GM12878 (cell line): ENCODE measurements around the gene ADGRE2. TPM values are rescaled to one million over a fixed set of nuclear protein-coding genes. Genes with fewer than 3 reads are reported as not detected.

ENCODE experiments used
- ATAC-seq: fragments of 200-7000 bp; cut with Tn5 transposase; 3 replicates; pipeline ENCODE4 v1.9.1; 2020; ENCODE audit warnings: mild to moderate bottlenecking, moderate library complexity
- BruUV-seq: library from RNA; stranded (reverse); fragments of 400-500 nt; replicated peaks from 2 replicates; lab custom pipeline; 2021; lab: Mats Ljungman, UMichigan
- CTCF ChIA-PET: fragments of 300-600 bp; sonication (Branson Sonifier 250); formaldehyde crosslinking; extraction: SDS; loops from one replicate; lab custom pipeline; 2021; ENCODE audit warnings: inconsistent platforms; lab: Yijun Ruan, JAX
- POLR2A ChIA-PET: fragments of 350-600 bp; formaldehyde crosslinking; extraction: SDS; loops from one replicate; lab custom pipeline; 2021; ENCODE audit warnings: inconsistent platforms; lab: Charles Lee
- RAD21 ChIA-PET: fragments of 300-600 bp; sonication (Branson Sonifier 250); formaldehyde crosslinking; loops from one replicate; lab custom pipeline; 2023; ENCODE audit warnings: antibody characterized with exemption; ENCODE audit not compliant: unreplicated experiment; lab: Charles Lee
- SMC1A ChIA-PET: fragments of 300-600 bp; sonication (Branson Sonifier 250); formaldehyde crosslinking; loops from one replicate; lab custom pipeline; 2023; ENCODE audit not compliant: unreplicated experiment, uncharacterized antibody; lab: Charles Lee
- DNase-seq: peaks from one replicate; pipeline ENCODE4 v3.0.0-alpha.2; 2011; ENCODE audit warnings: low read depth, low spot score
- FAIRE-seq: peaks from 3 replicates; lab custom pipeline; 2011; peaks lifted over from hg19 to GRCh38; lab: Jason Lieb, UNC
- H2AFZ ChIP-seq: 2 replicates; pipeline ENCODE4 v1.6.0; 2011; ENCODE audit warnings: low read depth, low read length, control low read depth; ENCODE audit not compliant: control insufficient read depth
- H3K27ac ChIP-seq: 2 replicates; pipeline ENCODE4 v1.5.1; 2011; ENCODE audit warnings: control low read depth; ENCODE audit not compliant: control insufficient read depth, insufficient read depth
- H3K27me3 ChIP-seq, 2 experiments: replicated peaks in 1 of 2; 2 replicates each; pipeline versions ENCODE4 v1.6.0 to v1.6.1; 2011; ENCODE audit warnings: low read length in 1 of 2; ENCODE audit not compliant: control insufficient read depth in 2 of 2, insufficient read depth in 2 of 2
- H3K36me3 ChIP-seq, 2 experiments: 2 replicates each; pipeline ENCODE4 v1.5.1; 2011; ENCODE audit warnings: low read length in 1 of 2; ENCODE audit not compliant: control insufficient read depth in 2 of 2, insufficient read depth in 2 of 2
- H3K4me1 ChIP-seq: 2 replicates; pipeline ENCODE4 v1.6.1; 2011; ENCODE audit warnings: mild to moderate bottlenecking, low read length, moderate library complexity, mixed read lengths; ENCODE audit not compliant: control insufficient read depth, insufficient read depth
- H3K4me2 ChIP-seq: 2 replicates; pipeline ENCODE4 v1.6.0; 2011; ENCODE audit warnings: control low read depth; ENCODE audit not compliant: control insufficient read depth, insufficient read depth
- H3K4me3 ChIP-seq: fragments of 200-600 bp; sonication (generic); 2 replicates; pipeline ENCODE4 v1.5.1; 2016
- H3K79me2 ChIP-seq: 2 replicates; pipeline ENCODE4 v1.6.0; 2011; ENCODE audit warnings: low read length; ENCODE audit not compliant: control insufficient read depth, insufficient read depth
- H3K9ac ChIP-seq: 2 replicates; pipeline ENCODE4 v1.8.0; 2011; ENCODE audit warnings: low read length, control low read depth, mixed read lengths; ENCODE audit not compliant: control insufficient read depth, insufficient read depth
- H3K9me3 ChIP-seq: replicated peaks from 3 replicates; pipeline ENCODE4 v1.5.1; 2011; ENCODE audit warnings: mild to moderate bottlenecking, low read length; ENCODE audit not compliant: control insufficient read depth, insufficient read depth
- H4K20me1 ChIP-seq: 2 replicates; pipeline ENCODE4 v1.6.0; 2011; ENCODE audit not compliant: control insufficient read depth, insufficient read depth
- ASH2L ChIP-seq: fragments of 300-600, 200-600 bp; sonication (generic); IDR thresholded peaks from 2 replicates; pipeline ENCODE4 v1.6.1; 2017; ENCODE audit warnings: low read depth, mild to moderate bottlenecking, borderline replicate concordance
- ATF7 ChIP-seq: fragments of 450-650 bp; IDR thresholded peaks from 2 replicates; pipeline ENCODE4 v1.6.1; 2016; ENCODE audit warnings: low read depth, mild to moderate bottlenecking
- BACH1 ChIP-seq: fragments of 450-650 bp; IDR thresholded peaks from 2 replicates; pipeline ENCODE4 v1.6.1; 2017; ENCODE audit warnings: mild to moderate bottlenecking, borderline replicate concordance
- JUND ChIP-seq: IDR thresholded peaks from 2 replicates; pipeline ENCODE4 v1.6.1; 2012; ENCODE audit warnings: low read depth, mild to moderate bottlenecking, low read length, improper control_type of control experiment, moderate library complexity
- NRF1 ChIP-seq: conservative IDR thresholded peaks from 2 replicates; pipeline ENCODE4 v1.6.1; 2011; ENCODE audit warnings: mild to moderate bottlenecking, low read depth, low read length, improper control_type of control experiment
- RB1 ChIP-seq: fragments of 450-650 bp; formaldehyde crosslinking; IDR thresholded peaks from 2 replicates; pipeline ENCODE4 v1.6.1; 2017; ENCODE audit warnings: mild to moderate bottlenecking, borderline replicate concordance
- RELA ChIP-seq: fragments of 450-650 bp; IDR thresholded peaks from 2 replicates; pipeline ENCODE4 v1.8.0; 2014; ENCODE audit warnings: borderline replicate concordance; ENCODE audit not compliant: partially characterized antibody
- ZNF622 ChIP-seq: fragments of 450-650 bp; IDR thresholded peaks from 2 replicates; pipeline ENCODE4 v1.6.1; 2017; ENCODE audit warnings: mild to moderate bottlenecking, inconsistent platforms
- ZZZ3 ChIP-seq: IDR thresholded peaks from 2 replicates; pipeline ENCODE4 v1.6.1; 2011; ENCODE audit warnings: low read depth; ENCODE audit not compliant: control insufficient read depth, insufficient read length
- WGBS: methylation state at CpG from one replicate; pipeline ENCODE4 v1.1.6; 2016; ENCODE audit warnings: low lambda C conversion rate; ENCODE audit not compliant: insufficient replicate concordance, insufficient coverage; ENCODE audit errors: missing lambda C conversion rate; 5-methylcytosine and 5-hydroxymethylcytosine counted together
- in situ Hi-C: fragments of 300-500 bp; cut with MboI; formaldehyde crosslinking; loops from 9 replicates; pipeline ENCODE4 v1.14.3; 2018; ENCODE audit warnings: mixed read lengths
- intact Hi-C: fragments of 100-400 bp; cut with micrococcal nuclease; formaldehyde crosslinking; loops from one replicate; pipeline ENCODE4 v1.14.2; 2022; ENCODE audit not compliant: unreplicated experiment
- polyA plus RNA-seq, 11 experiments: library from polyadenylated mRNA; depleted of rRNA in 4 of 11; unstranded in 6 of 11; stranded (reverse) in 5 of 11; fragments of >200 nt; fragmentation: Nextera tagmentation in 4 of 11; fragmentation: Illumina TruSeq in 1 of 11; extraction: Ambion mirVana in 4 of 11; extraction: Trizol in 1 of 11; gene quantifications; 1 replicate in 1 of 11; 2 replicates in 10 of 11; pipeline versions ENCODE4 v1.2.1 to v1.2.3, GENCODE V29; 2011 to 2016; ENCODE audit warnings: inconsistent platforms in 2 of 11, missing spikeins in 2 of 11, low read depth in 1 of 11
- total RNA-seq, 4 experiments: library from RNA; depleted of rRNA in 3 of 4; stranded (reverse); fragments of >200 nt in 3 of 4; fragmentation: Illumina TruSeq in 1 of 4; extraction: Trizol in 1 of 4; gene quantifications; 2 replicates each; pipeline versions ENCODE4 v1.2.1 to v1.2.3, GENCODE V29; 2013 to 2021
- TF ChIP-seq, protein P1 (sequence below): fragments of 450-650 bp; formaldehyde crosslinking; IDR thresholded peaks from 2 replicates; pipeline ENCODE4 v1.4.0; 2022; ENCODE audit warnings: mild to moderate bottlenecking, moderate library complexity
- TF ChIP-seq, protein P2 (sequence below): fragments of 450-650 bp; IDR thresholded peaks from 2 replicates; pipeline ENCODE4 v1.6.1; 2017; ENCODE audit warnings: mild to moderate bottlenecking, moderate library complexity

The ADGRE2 gene
- total and polyA plus RNA-seq, 10 of the 15 experiments (the other 5 are each of a cell fraction or from before 2014, with no cell fraction given), result 0.15 to 12.7 (median 4.6) TPM

DNA sequence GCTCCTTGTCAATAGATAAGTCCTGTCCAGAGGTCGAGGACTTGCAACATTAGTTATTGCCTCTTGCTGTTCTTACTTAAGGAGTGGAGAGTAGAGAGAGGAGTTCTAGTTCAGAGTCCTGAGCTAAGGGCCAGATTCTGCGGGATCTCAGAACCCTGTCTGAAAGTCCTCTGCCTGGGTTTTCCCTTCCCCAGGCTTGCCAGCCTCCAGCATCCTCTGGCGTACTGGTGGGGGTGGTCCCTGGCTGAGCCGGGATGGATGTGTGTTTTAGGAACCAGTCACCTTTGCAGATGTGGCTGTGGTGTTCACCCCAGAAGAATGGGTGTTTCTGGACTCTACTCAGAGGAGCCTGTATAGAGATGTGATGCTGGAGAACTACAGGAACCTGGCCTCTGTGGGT lies 62.5 kb downstream of the ADGRE2 start:
- no peak for TF ChIP-seq ZZZ3
- TF ChIP-seq JUND, result no peak
- no peak for TF ChIP-seq ASH2L
- TF ChIP-seq BACH1, result no peak
- no peak for TF ChIP-seq ZNF622
- no peak for TF ChIP-seq ATF7
- no peak for TF ChIP-seq RELA
- peaks cover 24% of the 10 kb centered on the region for H3K9me3 ChIP-seq
- H3K4me1 ChIP-seq, result no peaks in the 10 kb centered on the region
- BruUV-seq, result no TSS peak
- H3K27ac ChIP-seq, result no peak overlapping the region
- H3K36me3 ChIP-seq, result peaks cover 0 to 6% of the 10 kb centered on the region in 2 experiments; a peak in 1 of 4 replicates
- no peak overlapping the region for H3K4me3 ChIP-seq
- intact Hi-C loops (no loop called here), in situ Hi-C loops (no loop called here)
- H3K79me2 ChIP-seq, result no peaks in the 10 kb centered on the region
- ATAC-seq, result no peak
- H3K27me3 ChIP-seq, result no peaks in the 10 kb centered on the region
- H2AFZ ChIP-seq, result no peak overlapping the region
- ChIA-PET RAD21 (no interaction called here), SMC1A (no interaction called here), POLR2A (interaction anchor here (1.2 kb wide), 1 partner anchor 25 kb away, joined by 6 read pairs; the partner anchor contains the start of gene ZNF333), CTCF (interaction anchor here (0.9 kb wide), 1 partner anchor 15 kb away, joined by 3 read pairs; no protein-coding TSS in a partner anchor)
- no peaks in the 10 kb centered on the region for H4K20me1 ChIP-seq
- no peak for FAIRE-seq
- H3K9ac ChIP-seq, result no peak overlapping the region
- 93% methylated on average over 4 of the region's 4 CpGs for WGBS
- DNase-seq, result no peak
- no peak overlapping the region for H3K4me2 ChIP-seq

DNA sequence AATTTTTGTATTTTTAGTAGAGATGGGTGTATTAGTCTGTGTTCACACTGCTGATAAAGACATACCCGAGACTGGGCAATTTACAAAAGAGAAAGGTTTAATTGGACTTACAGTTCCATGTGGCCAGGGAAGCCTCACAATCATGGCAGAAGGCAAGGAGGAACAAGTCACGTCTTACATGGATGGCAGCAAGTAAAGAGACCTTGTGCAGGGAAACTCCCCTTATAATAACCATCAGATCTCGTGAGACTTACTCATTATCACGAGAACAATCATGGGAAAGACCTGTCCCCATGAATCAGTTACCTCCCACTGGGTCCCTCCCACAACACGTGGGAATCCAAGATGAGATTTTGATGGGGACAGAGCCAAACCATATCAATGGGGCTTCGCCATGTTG lies 73.9 kb downstream of the ADGRE2 start:
- no peak for DNase-seq
- Histone ChIP-seq H3K9me3 (no peaks in the 10 kb centered on the region; the same call in 2 of the 3 replicates), H3K27me3 (no peaks in the 10 kb centered on the region), H2AFZ (no peak overlapping the region), H3K36me3 (peaks cover 3 to 6% of the 10 kb centered on the region in 2 experiments; a peak in 3 of 4 replicates), H3K27ac (no peak overlapping the region), H3K9ac (no peak overlapping the region), H3K4me2 (no peak overlapping the region), H3K4me3 (no peak overlapping the region), H4K20me1 (no peaks in the 10 kb centered on the region), H3K79me2 (no peaks in the 10 kb centered on the region), H3K4me1 (no peaks in the 10 kb centered on the region)
- no TSS peak for BruUV-seq
- ChIA-PET CTCF (no interaction called here), POLR2A (no interaction called here), SMC1A (no interaction called here), RAD21 (no interaction called here)
- FAIRE-seq, result no peak
- ATAC-seq, result no peak
- intact Hi-C loops, result no loop called here
- in situ Hi-C loops, result no loop called here
- WGBS, result 58% methylated on average over 6 of the region's 6 CpGs
- TF ChIP-seq RB1 (no peak), NRF1 (no peak), ASH2L (no peak)
- TF ChIP-seq, protein P1, sequence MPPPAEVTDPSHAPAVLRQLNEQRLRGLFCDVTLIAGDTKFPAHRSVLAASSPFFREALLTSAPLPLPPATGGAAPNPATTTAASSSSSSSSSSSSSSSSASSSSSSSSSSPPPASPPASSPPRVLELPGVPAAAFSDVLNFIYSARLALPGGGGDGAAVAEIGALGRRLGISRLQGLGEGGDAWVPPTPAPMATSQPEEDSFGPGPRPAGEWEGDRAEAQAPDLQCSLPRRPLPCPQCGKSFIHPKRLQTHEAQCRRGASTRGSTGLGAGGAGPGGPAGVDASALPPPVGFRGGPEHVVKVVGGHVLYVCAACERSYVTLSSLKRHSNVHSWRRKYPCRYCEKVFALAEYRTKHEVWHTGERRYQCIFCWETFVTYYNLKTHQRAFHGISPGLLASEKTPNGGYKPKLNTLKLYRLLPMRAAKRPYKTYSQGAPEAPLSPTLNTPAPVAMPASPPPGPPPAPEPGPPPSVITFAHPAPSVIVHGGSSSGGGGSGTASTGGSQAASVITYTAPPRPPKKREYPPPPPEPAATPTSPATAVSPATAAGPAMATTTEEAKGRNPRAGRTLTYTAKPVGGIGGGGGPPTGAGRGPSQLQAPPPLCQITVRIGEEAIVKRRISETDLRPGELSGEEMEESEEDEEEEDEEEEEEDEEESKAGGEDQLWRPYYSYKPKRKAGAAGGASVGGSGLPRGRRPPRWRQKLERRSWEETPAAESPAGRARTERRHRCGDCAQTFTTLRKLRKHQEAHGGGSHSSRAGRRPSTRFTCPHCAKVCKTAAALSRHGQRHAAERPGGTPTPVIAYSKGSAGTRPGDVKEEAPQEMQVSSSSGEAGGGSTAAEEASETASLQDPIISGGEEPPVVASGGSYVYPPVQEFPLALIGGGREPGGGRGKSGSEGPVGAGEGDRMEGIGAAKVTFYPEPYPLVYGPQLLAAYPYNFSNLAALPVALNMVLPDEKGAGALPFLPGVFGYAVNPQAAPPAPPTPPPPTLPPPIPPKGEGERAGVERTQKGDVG, result no peak
- TF ChIP-seq, protein P2, sequence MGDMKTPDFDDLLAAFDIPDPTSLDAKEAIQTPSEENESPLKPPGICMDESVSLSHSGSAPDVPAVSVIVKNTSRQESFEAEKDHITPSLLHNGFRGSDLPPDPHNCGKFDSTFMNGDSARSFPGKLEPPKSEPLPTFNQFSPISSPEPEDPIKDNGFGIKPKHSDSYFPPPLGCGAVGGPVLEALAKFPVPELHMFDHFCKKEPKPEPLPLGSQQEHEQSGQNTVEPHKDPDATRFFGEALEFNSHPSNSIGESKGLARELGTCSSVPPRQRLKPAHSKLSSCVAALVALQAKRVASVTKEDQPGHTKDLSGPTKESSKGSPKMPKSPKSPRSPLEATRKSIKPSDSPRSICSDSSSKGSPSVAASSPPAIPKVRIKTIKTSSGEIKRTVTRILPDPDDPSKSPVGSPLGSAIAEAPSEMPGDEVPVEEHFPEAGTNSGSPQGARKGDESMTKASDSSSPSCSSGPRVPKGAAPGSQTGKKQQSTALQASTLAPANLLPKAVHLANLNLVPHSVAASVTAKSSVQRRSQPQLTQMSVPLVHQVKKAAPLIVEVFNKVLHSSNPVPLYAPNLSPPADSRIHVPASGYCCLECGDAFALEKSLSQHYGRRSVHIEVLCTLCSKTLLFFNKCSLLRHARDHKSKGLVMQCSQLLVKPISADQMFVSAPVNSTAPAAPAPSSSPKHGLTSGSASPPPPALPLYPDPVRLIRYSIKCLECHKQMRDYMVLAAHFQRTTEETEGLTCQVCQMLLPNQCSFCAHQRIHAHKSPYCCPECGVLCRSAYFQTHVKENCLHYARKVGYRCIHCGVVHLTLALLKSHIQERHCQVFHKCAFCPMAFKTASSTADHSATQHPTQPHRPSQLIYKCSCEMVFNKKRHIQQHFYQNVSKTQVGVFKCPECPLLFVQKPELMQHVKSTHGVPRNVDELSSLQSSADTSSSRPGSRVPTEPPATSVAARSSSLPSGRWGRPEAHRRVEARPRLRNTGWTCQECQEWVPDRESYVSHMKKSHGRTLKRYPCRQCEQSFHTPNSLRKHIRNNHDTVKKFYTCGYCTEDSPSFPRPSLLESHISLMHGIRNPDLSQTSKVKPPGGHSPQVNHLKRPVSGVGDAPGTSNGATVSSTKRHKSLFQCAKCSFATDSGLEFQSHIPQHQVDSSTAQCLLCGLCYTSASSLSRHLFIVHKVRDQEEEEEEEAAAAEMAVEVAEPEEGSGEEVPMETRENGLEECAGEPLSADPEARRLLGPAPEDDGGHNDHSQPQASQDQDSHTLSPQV, result no peak
